ENCODE data around the gene ZNF18. TPM values are rescaled to one million over a fixed set of nuclear protein-coding genes. Genes with fewer than 3 reads are reported as not detected.

ZNF18 gene
- total RNA-seq, 1 donor from 2014 or later = 11.6 TPM

DNA sequence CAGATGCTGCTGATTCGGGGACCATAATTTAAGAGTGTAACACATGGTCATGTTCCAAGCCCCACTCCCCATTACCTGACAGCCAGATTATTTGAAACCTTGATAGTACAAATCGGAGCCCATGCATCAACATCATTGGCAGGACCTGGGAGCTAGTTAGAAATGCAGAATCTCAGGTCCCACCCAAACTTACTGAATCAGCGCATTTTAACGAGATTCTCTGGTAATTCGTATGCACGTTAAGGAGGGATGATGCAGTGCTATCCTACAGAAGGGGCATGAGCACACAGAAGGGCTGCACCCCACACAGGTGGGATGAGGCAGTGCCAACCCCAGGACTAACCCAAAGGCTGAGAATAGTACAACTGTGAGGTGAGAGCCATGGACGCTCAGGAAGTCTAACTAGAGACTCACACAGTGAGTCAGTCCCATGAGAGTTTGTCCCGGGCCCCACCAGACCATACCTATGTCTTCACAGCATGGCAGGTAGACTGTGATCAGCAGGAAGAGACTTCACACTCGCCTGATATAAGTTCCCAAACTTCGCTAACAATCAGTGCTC is 64.9 kb downstream of the ZNF18 start:
- TF ChIP-seq, protein P1, sequence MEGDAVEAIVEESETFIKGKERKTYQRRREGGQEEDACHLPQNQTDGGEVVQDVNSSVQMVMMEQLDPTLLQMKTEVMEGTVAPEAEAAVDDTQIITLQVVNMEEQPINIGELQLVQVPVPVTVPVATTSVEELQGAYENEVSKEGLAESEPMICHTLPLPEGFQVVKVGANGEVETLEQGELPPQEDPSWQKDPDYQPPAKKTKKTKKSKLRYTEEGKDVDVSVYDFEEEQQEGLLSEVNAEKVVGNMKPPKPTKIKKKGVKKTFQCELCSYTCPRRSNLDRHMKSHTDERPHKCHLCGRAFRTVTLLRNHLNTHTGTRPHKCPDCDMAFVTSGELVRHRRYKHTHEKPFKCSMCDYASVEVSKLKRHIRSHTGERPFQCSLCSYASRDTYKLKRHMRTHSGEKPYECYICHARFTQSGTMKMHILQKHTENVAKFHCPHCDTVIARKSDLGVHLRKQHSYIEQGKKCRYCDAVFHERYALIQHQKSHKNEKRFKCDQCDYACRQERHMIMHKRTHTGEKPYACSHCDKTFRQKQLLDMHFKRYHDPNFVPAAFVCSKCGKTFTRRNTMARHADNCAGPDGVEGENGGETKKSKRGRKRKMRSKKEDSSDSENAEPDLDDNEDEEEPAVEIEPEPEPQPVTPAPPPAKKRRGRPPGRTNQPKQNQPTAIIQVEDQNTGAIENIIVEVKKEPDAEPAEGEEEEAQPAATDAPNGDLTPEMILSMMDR (IDR thresholded peaks at IDR 0.05) = no peak
- Histone ChIP-seq H3K4me1 (no peaks in the 10 kb centered on the region), H3K4me3 (no peak overlapping the region), H3K27me3 (no peaks in the 10 kb centered on the region), H3K36me3 (no peaks in the 10 kb centered on the region), H3K9me3 (no peaks in the 10 kb centered on the region), H3K27ac (no peak overlapping the region)
- intact Hi-C loops (cut with DNase I) = no loop called here
- no peak for DNase-seq (ENCODE audit: low spot score in 2 of 2)

- H3K27ac ChIP-seq = no peak overlapping the region
Observed at GRCh38 chr17:11928436-11928835, 68.8 kb downstream of the ZNF18 start.

More at GRCh38 chr17:11928436-11928835, 68.8 kb downstream of the ZNF18 start:
- DNase-seq (ENCODE audit: low spot score in 2 of 2) = no peak
- no peaks in the 10 kb centered on the region for H3K27me3 ChIP-seq
- TF ChIP-seq, protein P1 (IDR thresholded peaks at IDR 0.05) = no peak
- H3K4me1 ChIP-seq = no peaks in the 10 kb centered on the region
- intact Hi-C loops (cut with DNase I) = no loop called here
- no peaks in the 10 kb centered on the region for H3K9me3 ChIP-seq
- H3K36me3 ChIP-seq = no peaks in the 10 kb centered on the region
- H3K4me3 ChIP-seq = no peak overlapping the region

Other genes starting within 250 kb of the ZNF18 start
- gene MAP2K4, start 23.4 kb upstream of the ZNF18 start, total RNA-seq = 54.5 TPM